Activated naive CD8-positive, alpha-beta T cell (primary cell): Measurements from ENCODE around the gene USP6NL.

Experiments
- H3K27ac Mint-ChIP-seq: one replicate; pipeline ENCODE4 v1.8.0; 2021; ENCODE audit warnings: mixed read lengths
- H3K27me3 Mint-ChIP-seq: one replicate; pipeline ENCODE4 v1.8.0; 2021; ENCODE audit warnings: mixed read lengths
- H3K36me3 Mint-ChIP-seq: one replicate; pipeline ENCODE4 v1.8.0; 2021; ENCODE audit warnings: mixed read lengths
- H3K4me1 Mint-ChIP-seq: one replicate; pipeline ENCODE4 v1.8.0; 2021; ENCODE audit warnings: low read depth, mixed read lengths
- H3K4me3 Mint-ChIP-seq: one replicate; pipeline ENCODE4 v1.8.0; 2021; ENCODE audit warnings: mild to moderate bottlenecking, mixed read lengths
- H3K9me3 Mint-ChIP-seq: one replicate; pipeline ENCODE4 v1.8.0; 2021; ENCODE audit warnings: low read depth, mixed read lengths

Gene USP6NL

GRCh38 chr10:11588873-11589574 lies 22.4 kb downstream of the USP6NL start:
- Mint-ChIP-seq H3K4me3 (no peak overlapping the region), H3K36me3 (peaks cover 8% of the 10 kb centered on the region), H3K27ac (no peak overlapping the region), H3K27me3 (no peaks in the 10 kb centered on the region), H3K9me3 (no peaks in the 10 kb centered on the region), H3K4me1 (peaks cover 10% of the 10 kb centered on the region)

DNA sequence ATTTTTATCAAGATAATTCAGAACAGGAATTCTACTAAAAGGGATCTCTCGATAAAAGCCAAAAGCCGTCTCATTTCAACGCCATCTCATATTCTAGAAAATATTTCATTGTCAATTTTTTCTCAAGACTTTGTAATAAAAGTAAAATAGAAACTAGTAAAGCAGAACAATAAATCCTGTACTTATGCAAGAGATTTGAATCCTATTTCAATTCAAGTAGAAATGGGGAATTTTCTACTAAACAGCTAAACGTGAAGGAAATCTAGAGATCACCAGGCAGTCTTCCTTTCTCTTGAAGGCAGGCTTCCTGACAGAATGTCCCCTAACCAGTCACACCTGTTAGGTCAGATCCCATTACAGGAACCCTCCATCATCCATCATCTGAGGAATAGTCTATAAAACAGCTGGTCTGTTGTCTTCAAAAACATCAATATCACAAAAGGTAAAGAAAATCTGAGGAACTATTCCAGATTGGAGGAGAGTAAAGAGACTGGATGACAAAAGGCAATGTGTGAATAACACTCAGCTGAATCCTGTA lies 23.7 kb downstream of the USP6NL start:
- Mint-ChIP-seq H3K9me3 (no peaks in the 10 kb centered on the region), H3K27ac (no peak overlapping the region), H3K4me1 (peaks cover 10% of the 10 kb centered on the region), H3K27me3 (no peaks in the 10 kb centered on the region), H3K36me3 (peaks cover 6% of the 10 kb centered on the region), H3K4me3 (no peak overlapping the region)

DNA sequence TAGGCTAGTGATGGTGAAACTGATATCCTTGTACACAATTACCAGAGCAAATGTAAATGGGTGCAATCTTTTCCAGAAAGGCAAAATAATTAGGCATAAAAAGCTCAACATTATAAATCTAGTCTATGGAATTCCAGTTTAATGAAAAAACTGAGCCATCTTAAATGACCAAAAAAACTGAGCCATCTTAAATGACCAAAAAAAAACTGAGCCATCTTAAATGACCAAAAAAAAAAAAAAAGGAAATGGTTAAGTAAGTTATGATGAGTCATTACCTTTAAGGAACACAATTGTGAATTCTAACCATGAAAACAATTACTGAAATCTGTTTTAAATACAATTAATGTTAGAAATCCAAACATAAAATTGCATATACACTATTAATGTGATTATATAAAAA lies 25.3 kb downstream of the USP6NL start:
- no peak overlapping the region for H3K4me3 Mint-ChIP-seq
- no peak overlapping the region for H3K27ac Mint-ChIP-seq
- no peaks in the 10 kb centered on the region for H3K27me3 Mint-ChIP-seq
- peaks cover 5% of the 10 kb centered on the region for H3K36me3 Mint-ChIP-seq
- peaks cover 16% of the 10 kb centered on the region for H3K4me1 Mint-ChIP-seq
- H3K9me3 Mint-ChIP-seq, result no peaks in the 10 kb centered on the region

DNA sequence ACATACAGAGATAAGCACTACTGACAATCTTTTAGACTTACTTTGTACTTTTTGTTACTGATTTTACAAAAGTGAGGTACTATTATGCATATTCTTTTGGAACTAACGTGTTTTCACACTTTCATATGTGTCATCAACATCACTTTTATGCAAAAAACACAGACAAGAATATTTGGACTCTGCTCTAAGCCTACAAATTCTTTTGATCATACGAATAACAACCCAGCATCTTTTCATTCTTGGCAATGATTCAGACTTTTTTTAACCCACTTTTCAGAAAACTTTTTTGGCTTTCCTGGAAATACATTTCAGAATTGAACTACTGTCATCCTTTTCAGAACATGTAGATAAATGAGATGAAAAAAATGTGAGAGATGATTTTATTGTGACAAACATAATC lies 30.2 kb downstream of the USP6NL start:
- Mint-ChIP-seq H3K27ac (peak overlapping the region; percentile 68), H3K27me3 (no peaks in the 10 kb centered on the region), H3K9me3 (no peaks in the 10 kb centered on the region), H3K4me1 (peaks cover 35% of the 10 kb centered on the region), H3K4me3 (peak overlapping the region; percentile 40), H3K36me3 (peaks cover 5% of the 10 kb centered on the region)

- H3K27ac Mint-ChIP-seq, result no peak overlapping the region
- H3K27me3 Mint-ChIP-seq, result no peaks in the 10 kb centered on the region
- H3K4me3 Mint-ChIP-seq, result no peak overlapping the region
- no peaks in the 10 kb centered on the region for H3K9me3 Mint-ChIP-seq
- H3K36me3 Mint-ChIP-seq, result peaks cover 6% of the 10 kb centered on the region
- peaks cover 32% of the 10 kb centered on the region for H3K4me1 Mint-ChIP-seq
These were observed 31.6 kb downstream of the USP6NL start for GRCh38 chr10:11579885-11580284.

- no peaks in the 10 kb centered on the region for H3K9me3 Mint-ChIP-seq
- no peaks in the 10 kb centered on the region for H3K27me3 Mint-ChIP-seq
- H3K36me3 Mint-ChIP-seq, result peaks cover 5% of the 10 kb centered on the region
- H3K4me1 Mint-ChIP-seq, result peaks cover 34% of the 10 kb centered on the region
- peak overlapping the region; percentile 47 for H3K27ac Mint-ChIP-seq
- no peak overlapping the region for H3K4me3 Mint-ChIP-seq
These were observed 32.6 kb downstream of the USP6NL start for GRCh38 chr10:11578802-11579255.

- H3K27ac Mint-ChIP-seq, result no peak overlapping the region
- no peak overlapping the region for H3K4me3 Mint-ChIP-seq
- peaks cover 5% of the 10 kb centered on the region for H3K36me3 Mint-ChIP-seq
- H3K27me3 Mint-ChIP-seq, result no peaks in the 10 kb centered on the region
- H3K9me3 Mint-ChIP-seq, result no peaks in the 10 kb centered on the region
- peaks cover 31% of the 10 kb centered on the region for H3K4me1 Mint-ChIP-seq
These were observed 35.2 kb downstream of the USP6NL start for GRCh38 chr10:11576092-11576809.

DNA sequence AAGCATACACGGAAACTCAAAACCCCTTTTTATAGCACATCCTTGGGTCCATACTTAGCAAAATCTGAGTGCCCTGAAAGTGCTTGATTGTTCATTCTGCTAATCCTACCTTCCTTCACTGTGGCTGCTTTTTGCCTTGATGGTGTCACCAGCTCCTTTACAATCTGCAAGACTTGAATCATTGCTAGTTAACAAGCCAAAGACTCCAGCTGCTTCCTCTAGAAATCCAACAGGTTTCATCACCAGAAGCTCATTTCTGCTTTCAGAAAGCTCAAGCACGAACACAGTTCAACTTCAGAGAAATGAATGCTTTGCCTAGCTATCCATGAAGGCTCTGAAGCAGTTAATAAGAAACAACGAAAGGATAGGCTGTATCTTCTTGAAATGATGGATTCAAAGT lies 38.0 kb downstream of the USP6NL start:
- no peak overlapping the region for H3K27ac Mint-ChIP-seq
- H3K9me3 Mint-ChIP-seq, result peaks cover 4% of the 10 kb centered on the region
- H3K36me3 Mint-ChIP-seq, result peaks cover 5% of the 10 kb centered on the region
- no peaks in the 10 kb centered on the region for H3K27me3 Mint-ChIP-seq
- H3K4me1 Mint-ChIP-seq, result peaks cover 10% of the 10 kb centered on the region
- H3K4me3 Mint-ChIP-seq, result no peak overlapping the region

DNA sequence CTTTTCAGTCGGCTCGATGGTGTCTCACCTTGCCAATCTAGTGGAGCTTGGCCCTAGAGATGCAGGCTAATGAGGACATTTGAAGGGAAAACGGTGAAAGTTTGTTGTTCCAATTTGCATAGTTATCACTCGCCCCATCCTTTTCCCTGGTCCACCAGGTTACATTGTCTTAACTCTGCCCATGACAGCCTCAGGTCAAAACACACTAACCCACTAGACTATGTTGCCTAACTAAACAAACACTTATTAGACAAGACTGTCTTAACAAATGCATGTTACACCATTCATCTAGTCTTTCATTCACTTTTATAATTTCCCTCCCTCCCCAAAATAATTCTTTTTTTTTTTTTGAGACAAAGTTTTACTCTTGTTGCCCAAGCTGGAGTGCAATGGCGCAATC lies 40.7 kb downstream of the USP6NL start:
- H3K4me3 Mint-ChIP-seq, result no peak overlapping the region
- H3K36me3 Mint-ChIP-seq, result peaks cover 2% of the 10 kb centered on the region
- peaks cover 5% of the 10 kb centered on the region for H3K9me3 Mint-ChIP-seq
- H3K4me1 Mint-ChIP-seq, result peaks cover 7% of the 10 kb centered on the region
- H3K27ac Mint-ChIP-seq, result no peak overlapping the region
- H3K27me3 Mint-ChIP-seq, result no peaks in the 10 kb centered on the region

- Mint-ChIP-seq H3K9me3 (peaks cover 5% of the 10 kb centered on the region), H3K4me3 (no peak overlapping the region), H3K27me3 (no peaks in the 10 kb centered on the region), H3K27ac (no peak overlapping the region), H3K4me1 (peaks cover 4% of the 10 kb centered on the region), H3K36me3 (no peaks in the 10 kb centered on the region)
These were observed 42.0 kb downstream of the USP6NL start for GRCh38 chr10:11569471-11569870.

- Mint-ChIP-seq H3K4me1 (peaks cover 1% of the 10 kb centered on the region), H3K27ac (no peak overlapping the region), H3K27me3 (no peaks in the 10 kb centered on the region)
These were observed 42.9 kb downstream of the USP6NL start for GRCh38 chr10:11568578-11568977.

DNA sequence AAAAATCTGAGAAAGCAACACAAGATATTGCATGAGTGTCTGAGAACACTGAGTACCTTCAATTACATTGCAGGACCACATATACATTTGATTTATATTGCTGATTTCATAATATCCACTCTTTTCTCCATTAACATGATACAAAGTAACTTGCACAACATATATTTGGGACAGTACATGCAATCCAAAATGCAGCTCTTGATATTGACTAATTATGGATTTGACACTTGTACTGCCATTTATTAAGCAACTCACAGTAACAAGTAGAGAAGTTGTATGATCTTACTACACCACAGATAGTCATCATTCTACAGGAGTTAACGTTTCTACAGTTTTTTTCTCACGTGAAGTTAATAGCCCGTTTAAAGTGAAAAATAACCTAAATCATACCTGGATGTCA lies 46.7 kb downstream of the USP6NL start:
- H3K4me3 Mint-ChIP-seq, result no peak overlapping the region
- H3K27me3 Mint-ChIP-seq, result no peaks in the 10 kb centered on the region
- H3K36me3 Mint-ChIP-seq, result peaks cover 3% of the 10 kb centered on the region
- peaks cover 5% of the 10 kb centered on the region for H3K9me3 Mint-ChIP-seq
- no peak overlapping the region for H3K27ac Mint-ChIP-seq
- peaks cover 5% of the 10 kb centered on the region for H3K4me1 Mint-ChIP-seq

More at GRCh38 chr10:11568578-11568977, 42.9 kb downstream of the USP6NL start:
- Mint-ChIP-seq H3K9me3 (peaks cover 5% of the 10 kb centered on the region), H3K36me3 (no peaks in the 10 kb centered on the region), H3K4me3 (no peak overlapping the region)

DNA sequence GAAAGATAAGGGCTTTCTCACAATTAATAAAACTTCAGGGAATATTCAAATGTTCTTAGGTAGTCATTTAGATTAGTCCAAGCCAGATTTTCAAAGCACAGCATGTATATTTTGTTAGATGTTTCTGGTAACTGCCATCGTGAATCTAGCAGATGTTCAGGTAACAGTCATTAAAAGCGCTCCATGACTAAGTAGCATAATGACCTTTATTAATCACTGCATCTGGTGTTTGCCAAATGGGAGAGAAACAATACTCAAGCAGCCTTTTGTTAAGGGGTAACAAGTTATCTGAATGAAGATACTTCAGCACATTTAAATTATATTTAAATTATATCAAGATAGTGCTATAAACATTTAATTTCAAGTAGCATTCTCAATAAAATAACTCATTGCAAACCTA lies 47.5 kb downstream of the USP6NL start:
- no peak overlapping the region for H3K4me3 Mint-ChIP-seq
- peaks cover 3% of the 10 kb centered on the region for H3K36me3 Mint-ChIP-seq
- H3K27me3 Mint-ChIP-seq, result no peaks in the 10 kb centered on the region
- no peak overlapping the region for H3K27ac Mint-ChIP-seq
- peaks cover 5% of the 10 kb centered on the region for H3K4me1 Mint-ChIP-seq
- H3K9me3 Mint-ChIP-seq, result peaks cover 5% of the 10 kb centered on the region

GRCh38 chr10:11562888-11563287 lies 48.6 kb downstream of the USP6NL start:
- Mint-ChIP-seq H3K36me3 (peaks cover 6% of the 10 kb centered on the region), H3K27me3 (no peaks in the 10 kb centered on the region), H3K4me3 (no peak overlapping the region), H3K9me3 (no peaks in the 10 kb centered on the region), H3K4me1 (peaks cover 8% of the 10 kb centered on the region), H3K27ac (no peak overlapping the region)

DNA sequence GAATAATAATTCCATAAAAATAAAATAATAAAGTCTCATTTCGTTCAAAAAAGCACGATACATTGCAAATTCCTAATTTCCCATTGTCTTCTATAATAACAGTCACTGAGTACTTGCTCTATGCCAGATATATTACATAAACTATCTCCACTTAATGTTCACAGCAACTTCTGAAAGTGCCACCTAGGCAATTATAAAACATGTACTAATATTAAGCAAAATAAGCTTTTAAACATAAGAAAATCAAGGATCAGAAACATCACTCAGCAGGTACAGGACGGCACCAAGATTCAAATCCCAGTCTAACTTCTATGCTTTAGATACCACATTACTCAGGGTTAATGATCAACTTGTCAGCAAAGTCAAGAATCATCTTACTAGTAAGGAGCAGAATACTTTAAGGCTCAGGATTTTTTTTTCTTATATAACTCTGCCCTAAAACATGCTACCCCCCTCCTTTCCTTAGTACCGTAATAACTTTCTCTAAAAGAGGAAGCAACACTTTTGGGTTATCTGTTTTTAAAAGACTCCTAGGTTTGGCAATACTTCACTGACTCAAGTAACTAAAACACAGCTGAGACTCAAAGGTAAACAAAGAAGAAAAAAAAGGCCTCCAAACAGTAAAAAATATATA lies 51.3 kb downstream of the USP6NL start:
- Mint-ChIP-seq H3K9me3 (no peaks in the 10 kb centered on the region), H3K27me3 (no peaks in the 10 kb centered on the region), H3K4me3 (no peak overlapping the region), H3K27ac (no peak overlapping the region), H3K36me3 (peaks cover 15% of the 10 kb centered on the region), H3K4me1 (peaks cover 8% of the 10 kb centered on the region)
